H1 (cell line): ENCODE results near the gene SMOC2. TPM values are rescaled to one million over a fixed set of nuclear protein-coding genes. Genes with fewer than 3 reads are reported as not detected.

Experiments
- CTCF ChIA-PET: fragments of 300-600 bp; sonication (Branson Sonifier 250); formaldehyde crosslinking; loops from one replicate; lab custom pipeline; 2021; ENCODE audit not compliant: partially characterized antibody; lab: Charles Lee
- POLR2A ChIA-PET: fragments of 300-600 bp; sonication (Branson Sonifier 250); formaldehyde crosslinking; loops from one replicate; lab custom pipeline; 2021; ENCODE audit warnings: inconsistent platforms; ENCODE audit not compliant: partially characterized antibody; lab: Charles Lee
- DNase-seq, 2 experiments: peaks; one replicate each; pipeline versions ENCODE4 v3.0.0 to v3.0.0-alpha.2; 2010 to 2022; ENCODE audit warnings: low spot score in 2 of 2, low read depth in 1 of 2, mixed read lengths in 1 of 2
- FAIRE-seq: peaks from 2 replicates; lab custom pipeline; 2011; peaks lifted over from hg19 to GRCh38; lab: Jason Lieb, UNC
- H2AFZ ChIP-seq: 2 replicates; pipeline ENCODE4 v1.8.1; 2012; ENCODE audit warnings: low read length, inconsistent platforms
- H2AK5ac ChIP-seq: 2 replicates; pipeline ENCODE4 v1.6.1; 2013; ENCODE audit warnings: low read depth, low read length
- H2BK120ac ChIP-seq: replicated peaks from 2 replicates; pipeline ENCODE3; 2013; ENCODE audit warnings: low read depth, low read length, inconsistent platforms
- H2BK12ac ChIP-seq: 2 replicates; pipeline ENCODE4 v1.6.1; 2013; ENCODE audit warnings: low read depth, low read length
- H2BK15ac ChIP-seq: 2 replicates; pipeline ENCODE4 v1.6.1; 2013; ENCODE audit warnings: low read length
- H2BK20ac ChIP-seq: 2 replicates; pipeline ENCODE4 v1.6.1; 2013; ENCODE audit warnings: low read length
- H2BK5ac ChIP-seq: 2 replicates; pipeline ENCODE4 v1.6.1; 2013; ENCODE audit warnings: low read depth, low read length
- H3K14ac ChIP-seq: 2 replicates; pipeline ENCODE4 v1.6.1; 2013; ENCODE audit warnings: inconsistent platforms; ENCODE audit not compliant: insufficient read length
- H3K18ac ChIP-seq: 2 replicates; pipeline ENCODE4 v1.6.1; 2013; ENCODE audit warnings: low read length; ENCODE audit errors: extremely low read depth
- H3K23ac ChIP-seq: 2 replicates; pipeline ENCODE4 v1.6.1; 2013; ENCODE audit warnings: inconsistent platforms; ENCODE audit not compliant: insufficient read length
- H3K23me2 ChIP-seq: 2 replicates; pipeline ENCODE4 v1.6.1; 2013; ENCODE audit warnings: low read depth, low read length
- H3K27ac ChIP-seq: 2 replicates; pipeline ENCODE4 v1.6.1; 2011; ENCODE audit warnings: low read depth, low read length, inconsistent platforms
- H3K27me3 ChIP-seq, 4 experiments: replicated peaks in 1 of 4; 1 replicate in 1 of 4; 2 replicates in 3 of 4; pipeline versions ENCODE4 v1.6.1 to v1.8.1; 2011 to 2013; ENCODE audit warnings: low read length in 3 of 4, mild to moderate bottlenecking in 3 of 4, inconsistent platforms in 2 of 4, mixed read lengths in 2 of 4, moderate library complexity in 1 of 4; ENCODE audit not compliant: control insufficient read depth in 3 of 4, insufficient read depth in 3 of 4; ENCODE audit errors: extremely low read depth in 1 of 4
- H3K36me3 ChIP-seq, 4 experiments: 2 replicates each; pipeline versions ENCODE4 v1.6.1 to v1.8.1; 2011 to 2013; ENCODE audit warnings: mild to moderate bottlenecking in 4 of 4, low read length in 3 of 4, moderate library complexity in 2 of 4, control low read depth in 1 of 4, inconsistent platforms in 1 of 4; ENCODE audit not compliant: insufficient read depth in 4 of 4, control insufficient read depth in 2 of 4
- H3K4ac ChIP-seq: replicated peaks from 2 replicates; pipeline ENCODE3; 2013; ENCODE audit warnings: low read length, low read depth, mixed read lengths, inconsistent platforms; ENCODE audit not compliant: insufficient read length
- H3K4me1 ChIP-seq, 4 experiments: replicated peaks in 1 of 4; 1 replicate in 1 of 4; 2 replicates in 3 of 4; pipeline versions ENCODE4 v1.6.1 to v1.8.1; 2011 to 2013; ENCODE audit warnings: low read length in 3 of 4, inconsistent platforms in 2 of 4, mixed read lengths in 1 of 4; ENCODE audit not compliant: insufficient read depth in 4 of 4, control insufficient read depth in 3 of 4
- H3K4me2 ChIP-seq, 2 experiments: 2 replicates each; pipeline versions ENCODE4 v1.6.1 to v1.8.1; 2011 to 2013; ENCODE audit warnings: low read depth in 2 of 2, low read length in 2 of 2, control low read depth in 1 of 2, inconsistent platforms in 1 of 2, mild to moderate bottlenecking in 1 of 2; ENCODE audit not compliant: insufficient read depth in 1 of 2
- H3K4me3 ChIP-seq, 4 experiments: fragments of 200-600, 300-600 bp in 1 of 4; sonication (generic), shearing (Covaris generic), sonication (Bioruptor Twin) in 1 of 4; 2 replicates each; pipeline versions ENCODE4 v1.5.1 to v1.8.1; 2011 to 2016; ENCODE audit warnings: low read length in 4 of 4, low read depth in 3 of 4, control low read depth in 2 of 4, inconsistent platforms in 2 of 4, mild to moderate bottlenecking in 2 of 4, mixed read lengths in 1 of 4, moderate library complexity in 1 of 4; ENCODE audit not compliant: insufficient read depth in 2 of 4; ENCODE audit errors: extremely low read depth in 1 of 4
- H3K56ac ChIP-seq: replicated peaks from 2 replicates; pipeline ENCODE3; 2013; ENCODE audit warnings: low read depth, mild to moderate bottlenecking, mixed read lengths, low read length, inconsistent platforms; ENCODE audit not compliant: insufficient read length
- H3K79me1 ChIP-seq: 2 replicates; pipeline ENCODE4 v1.6.1; 2013; ENCODE audit warnings: low read depth, low read length, control low read depth
- H3K79me2 ChIP-seq, 2 experiments: 2 replicates each; pipeline versions ENCODE4 v1.6.1 to v1.8.1; 2012 to 2013; ENCODE audit warnings: low read length in 2 of 2, mild to moderate bottlenecking in 2 of 2, inconsistent platforms in 1 of 2; ENCODE audit not compliant: insufficient read depth in 2 of 2, control insufficient read depth in 1 of 2
- H3K9ac ChIP-seq, 4 experiments: replicated peaks in 1 of 4; 1 replicate in 1 of 4; 2 replicates in 3 of 4; pipeline versions ENCODE4 v1.6.1 to v1.8.1; 2011 to 2013; ENCODE audit warnings: low read depth in 3 of 4, low read length in 3 of 4, control low read depth in 2 of 4, mild to moderate bottlenecking in 2 of 4, moderate library complexity in 2 of 4, inconsistent platforms in 1 of 4; ENCODE audit errors: extremely low read depth in 1 of 4
- H3K9me3 ChIP-seq, 2 experiments: 2 replicates each; pipeline versions ENCODE4 v1.6.1 to v1.8.1; 2012 to 2013; ENCODE audit warnings: mild to moderate bottlenecking in 2 of 2, moderate library complexity in 2 of 2, control low read depth in 1 of 2, inconsistent platforms in 1 of 2, low read depth in 1 of 2, low read length in 1 of 2, mixed read lengths in 1 of 2; ENCODE audit not compliant: insufficient read depth in 2 of 2
- H4K20me1 ChIP-seq, 2 experiments: replicated peaks in 1 of 2; 2 replicates each; pipeline versions ENCODE3 to v1.8.1; 2011 to 2013; ENCODE audit warnings: inconsistent platforms in 2 of 2, low read length in 2 of 2, mild to moderate bottlenecking in 1 of 2; ENCODE audit not compliant: insufficient read depth in 2 of 2, control insufficient read depth in 1 of 2
- H4K5ac ChIP-seq: 2 replicates; pipeline ENCODE4 v1.6.1; 2013; ENCODE audit warnings: low read length, low read depth, mixed read lengths, inconsistent platforms; ENCODE audit not compliant: insufficient read length
- H4K8ac ChIP-seq: 2 replicates; pipeline ENCODE4 v1.8.0; 2013; ENCODE audit warnings: mild to moderate bottlenecking, moderate library complexity, low read length, inconsistent platforms; ENCODE audit not compliant: insufficient read depth; ENCODE audit errors: extremely low read depth
- H4K91ac ChIP-seq: replicated peaks from 2 replicates; pipeline ENCODE3; 2013; ENCODE audit warnings: low read length, mixed read lengths, inconsistent platforms; ENCODE audit not compliant: insufficient read length
- EZH2 ChIP-seq: fragments of 200-600 bp; sonication (generic); IDR thresholded peaks from 2 replicates; pipeline ENCODE4 v1.7.1; 2012; ENCODE audit warnings: low read depth, mild to moderate bottlenecking, moderate library complexity, low read length, inconsistent platforms; ENCODE audit not compliant: severe bottlenecking
- JUND ChIP-seq: IDR thresholded peaks from 2 replicates; pipeline ENCODE4 v1.6.1; 2011; ENCODE audit warnings: mild to moderate bottlenecking, improper control_type of control experiment, low read length
- RBBP5 ChIP-seq: IDR thresholded peaks from 2 replicates; pipeline ENCODE4 v1.7.1; 2012; ENCODE audit warnings: low read depth, mild to moderate bottlenecking, inconsistent platforms, low read length, moderate library complexity, borderline replicate concordance
- RNF2 ChIP-seq: fragments of 200-900, 300-1000 bp; sonication (generic); IDR thresholded peaks from 2 replicates; pipeline ENCODE4 v1.7.1; 2016; ENCODE audit warnings: borderline replicate concordance, low read depth, mild to moderate bottlenecking, antibody characterized with exemption, low read length; ENCODE audit not compliant: poor library complexity, severe bottlenecking; ENCODE audit errors: missing control alignments
- SP1 ChIP-seq: IDR thresholded peaks from 2 replicates; pipeline ENCODE4 v1.6.1; 2011; ENCODE audit warnings: low read depth, low read length
- YY1 ChIP-seq: IDR thresholded peaks from 2 replicates; pipeline ENCODE4 v1.6.1; 2011; ENCODE audit warnings: low read depth, mild to moderate bottlenecking, low read length
- WGBS, 2 experiments: shearing (Covaris generic) in 1 of 2; methylation state at CpG; one replicate each; pipeline versions ENCODE4 v1.1.6 to v1.1.7; 2013 to 2015; ENCODE audit warnings: low lambda C conversion rate in 2 of 2, mixed read lengths in 2 of 2, inconsistent platforms in 1 of 2, low coverage in 1 of 2, missing lambda C conversion rate in 1 of 2; ENCODE audit not compliant: insufficient replicate concordance in 2 of 2, insufficient coverage in 1 of 2, insufficient read length in 1 of 2; ENCODE audit errors: extremely low coverage in 1 of 2, missing lambda C conversion rate in 1 of 2; 5-methylcytosine and 5-hydroxymethylcytosine counted together
- polyA plus RNA-seq, 7 experiments: library from polyadenylated mRNA; depleted of rRNA in 3 of 7; stranded (reverse) in 5 of 7; unstranded in 2 of 7; fragments of >200 nt in 5 of 7; fragments of 200-250 nt in 2 of 7; gene quantifications; 1 replicate in 5 of 7; 2 replicates in 1 of 7; 4 replicates in 1 of 7; pipeline versions ENCODE4 v1.2.1 to v1.2.3, GENCODE V29; 2011 to 2013; ENCODE audit warnings: missing spikeins in 2 of 7, mixed read lengths in 2 of 7
- total RNA-seq: library from RNA; stranded (reverse); fragmentation: NEBNext Ultra II Directional; extraction: Animal tissue kit (Norgen Biotek cat#: 25700); gene quantifications from 2 replicates; pipeline ENCODE4 v1.2.1, GENCODE V29; 2021
- TF ChIP-seq, protein P1 (sequence below): IDR thresholded peaks from 2 replicates; pipeline ENCODE4 v1.6.1; 2011; ENCODE audit warnings: low read depth, mild to moderate bottlenecking, low read length; ENCODE audit not compliant: insufficient read depth

SMOC2 gene
- total and polyA plus RNA-seq, 2 of the 8 experiments (the other 6 are each of a cell fraction or from before 2014, with no cell fraction given), result 7.7 to 8.5 TPM

GRCh38 chr6:168619560-168620314 lies 178.8 kb downstream of the SMOC2 start:
- H3K4me2 ChIP-seq, result no peak overlapping the region
- no peak overlapping the region for H2BK5ac ChIP-seq
- TF ChIP-seq RNF2 (no peak), EZH2 (no peak), RBBP5 (no peak), YY1 (no peak), SP1 (no peak), JUND (no peak)
- TF ChIP-seq, protein P1, sequence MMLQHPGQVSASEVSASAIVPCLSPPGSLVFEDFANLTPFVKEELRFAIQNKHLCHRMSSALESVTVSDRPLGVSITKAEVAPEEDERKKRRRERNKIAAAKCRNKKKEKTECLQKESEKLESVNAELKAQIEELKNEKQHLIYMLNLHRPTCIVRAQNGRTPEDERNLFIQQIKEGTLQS, result no peak
- no peak overlapping the region for H4K5ac ChIP-seq
- no peak overlapping the region for H3K9ac ChIP-seq
- no peak overlapping the region for H4K8ac ChIP-seq
- DNase-seq, result no peak
- no peak overlapping the region for H2BK12ac ChIP-seq
- no peak for FAIRE-seq
- peaks cover 4% of the 10 kb centered on the region for H3K23me2 ChIP-seq
- H3K14ac ChIP-seq, result no peak overlapping the region
- no peaks in the 10 kb centered on the region for H3K36me3 ChIP-seq
- H3K27me3 ChIP-seq, result no peaks in the 10 kb centered on the region
- H3K79me1 ChIP-seq, result no peaks in the 10 kb centered on the region
- H3K4me3 ChIP-seq, result no peak overlapping the region
- peak overlapping the region; percentile 51; the same call in 1 of the 2 replicates for H3K18ac ChIP-seq
- no peak overlapping the region; the same call in 1 of the 2 replicates for H2AFZ ChIP-seq
- H3K56ac ChIP-seq, result no peak overlapping the region
- H3K23ac ChIP-seq, result no peak overlapping the region
- no peak overlapping the region for H2BK120ac ChIP-seq
- ChIA-PET CTCF (interaction anchor here (0.5 to 1.3 kb wide), 3 partner anchors 10 to 231 kb away, joined by 3 read pairs; no protein-coding TSS in a partner anchor), POLR2A (no interaction called here)
- no peak overlapping the region for H3K4ac ChIP-seq
- no peak overlapping the region for H3K27ac ChIP-seq
- WGBS, 2 experiments, result 84% methylated on average over 19 of the region's 19 CpGs; no CpG with 5 or more reads in 1 of the 2 experiments
- H2BK15ac ChIP-seq, result no peak overlapping the region
- peaks cover 0 to 4% of the 10 kb centered on the region in 2 experiments for H4K20me1 ChIP-seq
- H3K79me2 ChIP-seq, result no peaks in the 10 kb centered on the region
- H2AK5ac ChIP-seq, result no peak overlapping the region
- no peak overlapping the region for H4K91ac ChIP-seq
- H3K9me3 ChIP-seq, result peaks cover 3 to 9% of the 10 kb centered on the region in 2 experiments; a peak in 2 of 4 replicates
- no peaks in the 10 kb centered on the region; a peak in 1 of 7 replicates for H3K4me1 ChIP-seq
- H2BK20ac ChIP-seq, result no peak overlapping the region; the same call in 1 of the 2 replicates
